ENCODE measurements around the gene WDFY3. TPM values are rescaled to one million over a fixed set of nuclear protein-coding genes. Genes with fewer than 3 reads are reported as not detected.

The WDFY3 gene
- total RNA-seq, 1 donor from 2014 or later: 55.8 TPM

DNA sequence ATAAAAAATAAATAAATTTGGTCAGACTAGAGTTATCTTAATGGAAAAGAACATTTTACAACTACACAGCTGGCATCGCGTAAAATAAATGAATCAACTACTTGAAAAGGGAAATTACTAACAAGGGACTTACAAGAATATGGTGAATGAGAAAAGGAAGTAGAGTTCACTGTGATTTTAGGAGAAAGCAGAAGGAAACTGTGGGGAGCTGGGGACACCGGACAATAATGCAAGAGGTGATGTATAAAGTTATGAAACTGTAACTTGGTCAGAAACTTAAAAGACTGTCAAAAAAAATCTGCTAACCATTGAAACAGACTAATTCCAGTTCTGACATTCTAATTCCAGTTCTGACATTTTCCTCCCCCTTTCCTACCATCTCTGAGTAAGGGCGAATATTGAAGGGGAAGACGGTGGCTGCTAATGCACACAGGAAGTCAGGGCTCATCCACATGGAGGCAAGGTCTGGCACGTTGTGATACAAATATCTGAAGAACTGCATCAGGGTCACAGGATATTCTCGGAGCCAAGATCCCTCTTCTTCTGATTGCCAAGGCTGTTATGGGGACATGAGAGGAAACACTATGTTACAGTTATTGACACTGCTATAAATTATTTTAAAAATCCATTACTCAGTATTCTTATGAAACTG, 213.0 kb downstream of the WDFY3 start:
- Mint-ChIP-seq H3K4me3 (no peak overlapping the region), H3K4me1 (no peaks in the 10 kb centered on the region), H3K27me3 (ENCODE audit: insufficient read depth, low read depth) (no peaks in the 10 kb centered on the region), H3K9me3 (no peaks in the 10 kb centered on the region), H3K36me3 (peaks cover 7% of the 10 kb centered on the region), H3K27ac (peak overlapping the region; percentile 47)
- Histone ChIP-seq H3K9ac (no peak overlapping the region), H3K4me2 (no peak overlapping the region), H3F3A (ENCODE audit: low read depth) (peaks cover 14% of the 10 kb centered on the region), H2AFZ (replicated peaks) (no peak overlapping the region), H3K27ac (no peak overlapping the region), H3K4me1 (no peaks in the 10 kb centered on the region), H3K9me3 (ENCODE audit: low read depth) (no peaks in the 10 kb centered on the region), H4K20me1 (ENCODE audit: low read depth) (no peaks in the 10 kb centered on the region), H3K27me3 (no peaks in the 10 kb centered on the region), H3K79me2 (ENCODE audit: low read depth) (no peaks in the 10 kb centered on the region), H3K4me3 (no peak overlapping the region), H3K36me3 (peaks cover 7% of the 10 kb centered on the region)
- TF ChIP-seq EZH2 (IDR thresholded peaks at IDR 0.05): no peak
- TF ChIP-seq EZH2phosphoT487 (IDR thresholded peaks at IDR 0.05): no peak
- TF ChIP-seq, protein P1, sequence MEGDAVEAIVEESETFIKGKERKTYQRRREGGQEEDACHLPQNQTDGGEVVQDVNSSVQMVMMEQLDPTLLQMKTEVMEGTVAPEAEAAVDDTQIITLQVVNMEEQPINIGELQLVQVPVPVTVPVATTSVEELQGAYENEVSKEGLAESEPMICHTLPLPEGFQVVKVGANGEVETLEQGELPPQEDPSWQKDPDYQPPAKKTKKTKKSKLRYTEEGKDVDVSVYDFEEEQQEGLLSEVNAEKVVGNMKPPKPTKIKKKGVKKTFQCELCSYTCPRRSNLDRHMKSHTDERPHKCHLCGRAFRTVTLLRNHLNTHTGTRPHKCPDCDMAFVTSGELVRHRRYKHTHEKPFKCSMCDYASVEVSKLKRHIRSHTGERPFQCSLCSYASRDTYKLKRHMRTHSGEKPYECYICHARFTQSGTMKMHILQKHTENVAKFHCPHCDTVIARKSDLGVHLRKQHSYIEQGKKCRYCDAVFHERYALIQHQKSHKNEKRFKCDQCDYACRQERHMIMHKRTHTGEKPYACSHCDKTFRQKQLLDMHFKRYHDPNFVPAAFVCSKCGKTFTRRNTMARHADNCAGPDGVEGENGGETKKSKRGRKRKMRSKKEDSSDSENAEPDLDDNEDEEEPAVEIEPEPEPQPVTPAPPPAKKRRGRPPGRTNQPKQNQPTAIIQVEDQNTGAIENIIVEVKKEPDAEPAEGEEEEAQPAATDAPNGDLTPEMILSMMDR (IDR thresholded peaks at IDR 0.05): no peak
- no peak for DNase-seq (ENCODE audit: low spot score)

DNA sequence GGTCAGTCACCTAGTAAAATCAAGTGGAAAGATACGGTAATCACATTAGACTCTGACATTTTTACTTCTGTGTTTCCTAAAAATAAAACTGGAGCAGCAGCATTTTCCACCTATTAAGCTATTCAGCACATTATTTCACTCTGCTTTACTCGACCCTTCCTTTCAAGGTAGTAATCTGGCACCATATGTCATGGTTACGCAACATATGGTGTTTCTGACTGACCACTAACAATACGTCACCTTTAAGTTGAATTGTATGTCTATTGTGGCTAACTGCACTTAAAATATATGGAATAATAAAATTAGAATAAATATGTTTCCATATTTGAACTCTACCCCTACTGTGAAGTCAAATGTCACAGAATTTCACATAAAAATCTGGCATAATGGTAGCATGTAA, 214.8 kb downstream of the WDFY3 start:
- TF ChIP-seq EZH2phosphoT487 (IDR thresholded peaks at IDR 0.05) (no peak), EZH2 (IDR thresholded peaks at IDR 0.05) (no peak)
- TF ChIP-seq, protein P1 (IDR thresholded peaks at IDR 0.05): no peak
- Histone ChIP-seq H3K79me2 (ENCODE audit: low read depth) (no peaks in the 10 kb centered on the region), H3F3A (ENCODE audit: low read depth) (peaks cover 14% of the 10 kb centered on the region), H3K4me3 (no peak overlapping the region), H3K4me1 (no peaks in the 10 kb centered on the region), H3K27ac (no peak overlapping the region), H3K36me3 (peaks cover 7% of the 10 kb centered on the region), H4K20me1 (ENCODE audit: low read depth) (no peaks in the 10 kb centered on the region), H3K4me2 (no peak overlapping the region), H3K9ac (no peak overlapping the region), H2AFZ (replicated peaks) (no peak overlapping the region), H3K27me3 (no peaks in the 10 kb centered on the region), H3K9me3 (ENCODE audit: low read depth) (no peaks in the 10 kb centered on the region)
- Mint-ChIP-seq H3K36me3 (peaks cover 15% of the 10 kb centered on the region), H3K4me3 (no peak overlapping the region), H3K27ac (no peak overlapping the region), H3K9me3 (no peaks in the 10 kb centered on the region), H3K4me1 (no peaks in the 10 kb centered on the region), H3K27me3 (ENCODE audit: insufficient read depth, low read depth) (no peaks in the 10 kb centered on the region)
- DNase-seq (ENCODE audit: low spot score): no peak

DNA sequence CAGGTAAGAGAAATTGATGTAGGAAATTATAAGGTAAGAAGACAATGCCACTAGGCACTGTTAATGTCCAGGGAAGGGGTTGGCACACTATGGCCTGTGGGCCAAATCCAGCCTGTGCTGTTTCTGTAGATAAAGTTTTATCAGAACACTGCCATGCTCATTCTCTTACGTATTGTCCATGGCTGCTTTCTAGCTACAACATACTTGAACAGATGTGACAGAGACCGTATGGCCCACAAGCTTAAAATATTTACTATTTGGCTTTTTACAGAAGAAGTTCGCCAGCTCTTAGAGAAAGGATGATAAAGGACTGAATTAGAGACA, 215.6 kb downstream of the WDFY3 start:
- no peaks in the 10 kb centered on the region for H3K27me3 ChIP-seq
- no peak overlapping the region for H3K27ac Mint-ChIP-seq
- H3K36me3 ChIP-seq: peaks cover 7% of the 10 kb centered on the region
- no peaks in the 10 kb centered on the region for H3K79me2 ChIP-seq (ENCODE audit: low read depth)
- H3K27ac ChIP-seq: no peak overlapping the region
- no peak overlapping the region for H3K4me2 ChIP-seq
- H3K4me3 ChIP-seq: no peak overlapping the region
- TF ChIP-seq EZH2phosphoT487 (IDR thresholded peaks at IDR 0.05) (no peak), EZH2 (IDR thresholded peaks at IDR 0.05) (no peak)
- TF ChIP-seq, protein P1 (IDR thresholded peaks at IDR 0.05): no peak
- H3K27me3 Mint-ChIP-seq (ENCODE audit: insufficient read depth, low read depth): no peaks in the 10 kb centered on the region
- H3K4me3 Mint-ChIP-seq: no peak overlapping the region
- H3K9me3 ChIP-seq (ENCODE audit: low read depth): no peaks in the 10 kb centered on the region
- H2AFZ ChIP-seq (replicated peaks): no peak overlapping the region
- H3K9ac ChIP-seq: no peak overlapping the region
- H3K9me3 Mint-ChIP-seq: no peaks in the 10 kb centered on the region
- no peaks in the 10 kb centered on the region for H4K20me1 ChIP-seq (ENCODE audit: low read depth)
- peaks cover 14% of the 10 kb centered on the region for H3F3A ChIP-seq (ENCODE audit: low read depth)
- H3K4me1 Mint-ChIP-seq: no peaks in the 10 kb centered on the region
- DNase-seq (ENCODE audit: low spot score): no peak
- H3K36me3 Mint-ChIP-seq: peaks cover 20% of the 10 kb centered on the region
- H3K4me1 ChIP-seq: no peaks in the 10 kb centered on the region
